ENCODE results near the gene FOXR1.

The FOXR1 gene

GRCh38 chr11:118933486-118933885 lies 38.1 kb upstream of the FOXR1 start:
- H3K4me3 ChIP-seq (ENCODE audit: low read depth, low read length) = no peak overlapping the region
- TF ChIP-seq CTCF (IDR thresholded peaks at IDR 0.05; ENCODE audit: low read depth, low read length) = no peak

- no peak for TF ChIP-seq CTCF (IDR thresholded peaks at IDR 0.05; ENCODE audit: low read depth, low read length)
- no peak overlapping the region for H3K4me3 ChIP-seq (ENCODE audit: low read depth, low read length)
These were observed 36.2 kb upstream of the FOXR1 start for GRCh38 chr11:118935376-118935775.

GRCh38 chr11:118938491-118939403 lies 32.8 kb upstream of the FOXR1 start:
- TF ChIP-seq CTCF (IDR thresholded peaks at IDR 0.05; ENCODE audit: low read depth, low read length) = no peak
- H3K4me3 ChIP-seq (ENCODE audit: low read depth, low read length) = no peak overlapping the region

GRCh38 chr11:118939404-118939915 lies 32.1 kb upstream of the FOXR1 start:
- no peak overlapping the region for H3K4me3 ChIP-seq (ENCODE audit: low read depth, low read length)
- no peak for TF ChIP-seq CTCF (IDR thresholded peaks at IDR 0.05; ENCODE audit: low read depth, low read length)

- no peak overlapping the region for H3K4me3 ChIP-seq (ENCODE audit: low read depth, low read length)
- TF ChIP-seq CTCF (IDR thresholded peaks at IDR 0.05; ENCODE audit: low read depth, low read length) = no peak
These were observed 31.5 kb upstream of the FOXR1 start for GRCh38 chr11:118939953-118940598.

- H3K4me3 ChIP-seq (ENCODE audit: low read depth, low read length) = no peak overlapping the region
These were observed 24.5 kb upstream of the FOXR1 start for GRCh38 chr11:118947091-118947490.

More at GRCh38 chr11:118947091-118947490, 24.5 kb upstream of the FOXR1 start:
- TF ChIP-seq CTCF (IDR thresholded peaks at IDR 0.05; ENCODE audit: low read depth, low read length) = no peak
